ENCODE data around the gene UBASH3B.

- TF ChIP-seq CTCF (IDR thresholded peaks at IDR 0.05; ENCODE audit: low read depth, low read length) = no peak
- no peak for TF ChIP-seq EZH2phosphoT487 (IDR thresholded peaks at IDR 0.05; ENCODE audit: low read depth)
Observed at GRCh38 chr11:122692444-122692843, 36.9 kb downstream of the UBASH3B start.
